ENCODE results near the gene ZNF620.
"Not testable (repeated sequence)": the region's sequence is repeated elsewhere in the genome, so short reads cannot be mapped to it uniquely, and the experiment has no call there.

ZNF620 gene

GRCh38 chr3:40505599-40506462 lies at the start of gene ZNF620:
Gene ZNF620, plus strand, starts transcription at chr3:40506039. Its CDS starts 314 bp downstream, at chr3:40506353.
- peak; percentile 36 for DNase-seq (ENCODE audit: low read depth)

GRCh38 chr3:40456279-40456939 lies 49.4 kb upstream of the ZNF620 start:
- DNase-seq (ENCODE audit: low read depth), result no peak

GRCh38 chr3:40456940-40457823 lies 48.7 kb upstream of the ZNF620 start, which contains the start of gene RPL14:
Gene RPL14, plus strand, starts transcription at chr3:40457339. Its CDS starts 133 bp downstream, at chr3:40457472.
- DNase-seq (ENCODE audit: low read depth), result peak; percentile 90

GRCh38 chr3:40458473-40458872 lies 47.4 kb upstream of the ZNF620 start:
- no peak for DNase-seq (ENCODE audit: low read depth)

- peak; percentile 25 for DNase-seq (ENCODE audit: low read depth)
These were observed 45.4 kb upstream of the ZNF620 start for GRCh38 chr3:40460481-40460880.

- DNase-seq (ENCODE audit: low read depth), result no peak
These were observed 44.7 kb upstream of the ZNF620 start for GRCh38 chr3:40461161-40461560.

- not testable (repeated sequence) for DNase-seq (ENCODE audit: low read depth)
These were observed 43.0 kb upstream of the ZNF620 start for GRCh38 chr3:40462838-40463237.

- no peak for DNase-seq (ENCODE audit: low read depth)
These were observed 42.3 kb upstream of the ZNF620 start for GRCh38 chr3:40463579-40463978.

GRCh38 chr3:40464339-40465110 lies 41.3 kb upstream of the ZNF620 start:
- DNase-seq (ENCODE audit: low read depth), result no peak

- no peak for DNase-seq (ENCODE audit: low read depth)
These were observed 40.8 kb upstream of the ZNF620 start for GRCh38 chr3:40465111-40465407.

- DNase-seq (ENCODE audit: low read depth), result no peak
These were observed 40.4 kb upstream of the ZNF620 start for GRCh38 chr3:40465456-40465855.

GRCh38 chr3:40468018-40468417 lies 37.8 kb upstream of the ZNF620 start:
- DNase-seq (ENCODE audit: low read depth), result no peak

GRCh38 chr3:40470701-40471100 lies 35.1 kb upstream of the ZNF620 start:
- DNase-seq (ENCODE audit: low read depth), result no peak

- peak; percentile 39 for DNase-seq (ENCODE audit: low read depth)
These were observed 29.1 kb upstream of the ZNF620 start, which contains the start of gene ZNF619 for GRCh38 chr3:40476478-40477470. Gene ZNF619, plus strand, starts transcription at chr3:40477122. Its CDS starts 858 bp downstream, at chr3:40477980.

GRCh38 chr3:40477666-40478065 lies 28.2 kb upstream of the ZNF620 start:
- no peak for DNase-seq (ENCODE audit: low read depth)

- DNase-seq (ENCODE audit: low read depth), result no peak
These were observed 18.7 kb upstream of the ZNF620 start for GRCh38 chr3:40487172-40487571.

- no peak for DNase-seq (ENCODE audit: low read depth)
These were observed 14.9 kb upstream of the ZNF620 start for GRCh38 chr3:40490916-40491315.

GRCh38 chr3:40494698-40495097 lies 11.1 kb upstream of the ZNF620 start:
- no peak for DNase-seq (ENCODE audit: low read depth)

GRCh38 chr3:40497288-40497687 lies 8.6 kb upstream of the ZNF620 start:
- no peak for DNase-seq (ENCODE audit: low read depth)

GRCh38 chr3:40499952-40500351 lies 5.9 kb upstream of the ZNF620 start:
- DNase-seq (ENCODE audit: low read depth), result no peak
